HepG2 (cell line): ENCODE data around the gene CCDC136. TPM values are rescaled to one million over a fixed set of nuclear protein-coding genes. Genes with fewer than 3 reads are reported as not detected.

Source experiments
- ATAC-seq: fragments of 200-7000 bp; cut with Tn5 transposase; 3 replicates; pipeline ENCODE4 v1.9.1; 2020; ENCODE audit warnings: mild to moderate bottlenecking, moderate library complexity
- Bru-seq: library from RNA; stranded (reverse); fragments of 400-500 nt; gene quantifications from one replicate; lab custom pipeline; 2021; lab: Mats Ljungman, UMichigan
- BruChase-seq, 2 experiments: library from RNA; stranded (reverse); fragments of 400-500 nt; gene quantifications; one replicate each; lab custom pipeline; 2021; lab: Mats Ljungman, UMichigan
- BruUV-seq: library from RNA; stranded (reverse); fragments of 400-500 nt; replicated peaks from 2 replicates; lab custom pipeline; 2021; lab: Mats Ljungman, UMichigan
- CTCF ChIA-PET: fragments of 300-600 bp; formaldehyde crosslinking; extraction: SDS; loops from one replicate; lab custom pipeline; 2021; ENCODE audit warnings: low total read pairs, inconsistent platforms, low intra/inter-chr PET ratio; lab: Yijun Ruan, JAX
- POLR2A ChIA-PET: fragments of 350-600 bp; sonication (Branson Sonifier 250); formaldehyde crosslinking; loops from one replicate; lab custom pipeline; 2020; ENCODE audit warnings: antibody characterized with exemption, inconsistent platforms; lab: Yijun Ruan, JAX
- DNase-seq: peaks from one replicate; pipeline ENCODE4 v3.0.0-alpha.2; 2015; ENCODE audit warnings: low spot score
- FAIRE-seq: peaks from 3 replicates; lab custom pipeline; 2011; peaks lifted over from hg19 to GRCh38; lab: Jason Lieb, UNC
- H2AFZ ChIP-seq: one replicate; pipeline ENCODE4 v1.6.1; 2011; ENCODE audit warnings: low read length, inconsistent platforms
- H3K27ac ChIP-seq: fragments of 300-600 bp; 3 replicates; pipeline ENCODE4 v1.8.0; 2011; ENCODE audit warnings: mixed run types, mild to moderate bottlenecking, mixed read lengths, low read length, inconsistent platforms; ENCODE audit not compliant: insufficient read depth; ENCODE audit errors: extremely low read length
- H3K27me3 ChIP-seq, 2 experiments: fragments of 200-600 bp in 1 of 2; 2 replicates in 1 of 2; 3 replicates in 1 of 2; pipeline versions ENCODE4 v1.6.0 to v1.8.0; 2011; ENCODE audit warnings: low read length in 2 of 2, mild to moderate bottlenecking in 2 of 2, moderate library complexity in 2 of 2, inconsistent platforms in 1 of 2; ENCODE audit not compliant: insufficient read depth in 2 of 2, control insufficient read depth in 1 of 2
- H3K36me3 ChIP-seq, 2 experiments: fragments of 200-600 bp in 1 of 2; replicated peaks in 1 of 2; 2 replicates in 1 of 2; 3 replicates in 1 of 2; pipeline versions ENCODE4 v1.5.1 to v1.8.0; 2011; ENCODE audit warnings: low read length in 2 of 2, inconsistent platforms in 1 of 2; ENCODE audit not compliant: insufficient read depth in 2 of 2, control insufficient read depth in 1 of 2
- H3K4me1 ChIP-seq: 2 replicates; pipeline ENCODE4 v1.5.1; 2012; ENCODE audit warnings: low read length, inconsistent platforms; ENCODE audit not compliant: insufficient read depth
- H3K4me2 ChIP-seq: 2 replicates; pipeline ENCODE4 v1.6.0; 2011; ENCODE audit warnings: low read depth, low read length, inconsistent platforms
- H3K4me3 ChIP-seq, 3 experiments: fragments of 200-600 bp in 1 of 3; sonication (generic), shearing (Covaris generic) in 1 of 3; replicated peaks in 1 of 3; 2 replicates each; pipeline ENCODE4 v1.5.1; 2011 to 2016; ENCODE audit warnings: low read length in 3 of 3, inconsistent platforms in 2 of 3, low read depth in 2 of 3, mild to moderate bottlenecking in 2 of 3, control low read depth in 1 of 3, mixed read lengths in 1 of 3; ENCODE audit not compliant: insufficient read depth in 1 of 3
- H3K79me2 ChIP-seq: one replicate; pipeline ENCODE4 v1.6.1; 2011; ENCODE audit warnings: low read length, inconsistent platforms; ENCODE audit not compliant: insufficient read depth
- H3K9ac ChIP-seq: 2 replicates; pipeline ENCODE4 v1.6.0; 2011; ENCODE audit warnings: mild to moderate bottlenecking, low read depth, low read length, inconsistent platforms; ENCODE audit not compliant: insufficient read depth
- H3K9me3 ChIP-seq: 2 replicates; pipeline ENCODE4 v1.5.1; 2012; ENCODE audit warnings: mild to moderate bottlenecking, low read length
- H4K20me1 ChIP-seq: 2 replicates; pipeline ENCODE4 v1.6.0; 2011; ENCODE audit warnings: inconsistent platforms, mild to moderate bottlenecking, low read length, moderate library complexity; ENCODE audit not compliant: insufficient read depth
- KLF11 ChIP-seq: IDR thresholded peaks from 2 replicates; pipeline ENCODE4 v1.6.1; 2016; ENCODE audit warnings: missing compliant biosample characterization
- MED1 ChIP-seq: sonication (generic); formaldehyde crosslinking; IDR thresholded peaks from 2 replicates; pipeline ENCODE4 v1.4.0; 2020; ENCODE audit warnings: missing genetic modification reagents
- MYNN ChIP-seq: sonication (generic); formaldehyde crosslinking; IDR thresholded peaks from 2 replicates; pipeline ENCODE4 v1.4.0; 2020; ENCODE audit warnings: mild to moderate bottlenecking, low read depth, missing genetic modification reagents
- NFE2 ChIP-seq: sonication (generic); formaldehyde crosslinking; IDR thresholded peaks from 2 replicates; pipeline ENCODE4 v1.4.0; 2020; ENCODE audit warnings: missing genetic modification reagents
- POLR2AphosphoS5 ChIP-seq: IDR thresholded peaks from 2 replicates; pipeline ENCODE4 v1.6.1; 2012; ENCODE audit warnings: low read depth, low read length
- SIN3A ChIP-seq: IDR thresholded peaks from 2 replicates; pipeline ENCODE4 v1.6.1; 2011; ENCODE audit warnings: low read depth, mild to moderate bottlenecking, control low read depth, low read length, borderline replicate concordance
- SP140L ChIP-seq: sonication (generic); formaldehyde crosslinking; IDR thresholded peaks from 2 replicates; pipeline ENCODE4 v1.4.0; 2020; ENCODE audit warnings: missing genetic modification reagents, borderline replicate concordance
- ZBTB21 ChIP-seq: sonication (generic); formaldehyde crosslinking; IDR thresholded peaks from 2 replicates; pipeline ENCODE4 v1.4.0; 2020; ENCODE audit warnings: missing genetic modification reagents
- ZNF737 ChIP-seq: sonication (generic); formaldehyde crosslinking; IDR thresholded peaks from 2 replicates; pipeline ENCODE4 v1.5.0; 2020; ENCODE audit warnings: missing genetic modification reagents, mild to moderate bottlenecking, borderline replicate concordance
- WGBS: methylation state at CpG from one replicate; pipeline ENCODE4 v1.1.6; 2017; ENCODE audit warnings: low lambda C conversion rate; 5-methylcytosine and 5-hydroxymethylcytosine counted together
- in situ Hi-C: cut with HindIII; loops from 2 replicates; pipeline ENCODE4 v1.10.0; 2017; ENCODE audit warnings: low pct_unique_long_range_greater_than_20kb; ENCODE audit not compliant: extremely low pct_ligation_motif_present
- intact Hi-C: fragments of 100-400 bp; cut with micrococcal nuclease; formaldehyde crosslinking; loops from one replicate; pipeline ENCODE4 v1.10.0; 2022; ENCODE audit not compliant: unreplicated experiment
- long read RNA-seq, 2 experiments: library from RNA in 1 of 2; library from polyadenylated mRNA in 1 of 2; stranded (forward) in 1 of 2; unstranded in 1 of 2; transcript quantifications; one replicate each; pipeline ENCODE4 v2.0.0, GENCODE V29; 2019 to 2022
- polyA minus RNA-seq, 3 experiments: library from RNA; depleted of rRNA, polyadenylated mRNA; stranded (reverse); fragments of >200 nt; gene quantifications; 2 replicates each; pipeline ENCODE4 v1.2.3, GENCODE V29; 2011; ENCODE audit warnings: low replicate concordance in 1 of 3
- polyA plus RNA-seq, 8 experiments: library from polyadenylated mRNA; depleted of rRNA in 3 of 8; stranded (reverse) in 7 of 8; unstranded in 1 of 8; fragments of >200 nt; fragmentation: Illumina TruSeq in 4 of 8; extraction: Trizol in 4 of 8; gene quantifications; 2 replicates each; pipeline versions ENCODE4 v1.2.1 to v1.2.3, GENCODE V29; 2011 to 2016; ENCODE audit warnings: low read depth in 4 of 8, missing spikeins in 1 of 8, mixed read lengths in 1 of 8; ENCODE audit not compliant: insufficient read depth in 1 of 8
- total RNA-seq, 5 experiments: library from RNA; depleted of rRNA; stranded (reverse); fragments of >200 nt; fragmentation: Illumina TruSeq; extraction: Trizol; gene quantifications; 2 replicates each; pipeline ENCODE4 v1.2.3, GENCODE V29; 2016; ENCODE audit warnings: low read depth in 1 of 5
- TF ChIP-seq, protein P1 (sequence below): sonication (generic); formaldehyde crosslinking; IDR thresholded peaks from one replicate; pipeline ENCODE4 v1.5.1; 2020; ENCODE audit warnings: mild to moderate bottlenecking, missing genetic modification reagents; ENCODE audit errors: not compliant biosample characterization

The CCDC136 gene
- total RNA-seq (2016; rRNA removed; fragmentation: Illumina TruSeq; extraction: Trizol) (0.04 TPM in 1 of 2 replicates, not detected in the other), polyA plus RNA-seq (2011; rRNA removed) (0.38 and 0.47 TPM in 2 replicates), polyA minus RNA-seq (2011; rRNA and poly(A)+ RNA removed; ENCODE audit: low replicate concordance) (0.54 and 0.84 TPM in 2 replicates), Bru-seq, nascent RNA (percentile 16 among the genes with signal in this experiment), BruChase-seq, experiment 1, labeled RNA remaining after a 6-hour chase (percentile 16 among the genes with signal in this experiment), BruChase-seq, experiment 2, labeled RNA remaining after a 2-hour chase (percentile 22 among the genes with signal in this experiment)
- total RNA-seq (2016; cell fraction: cytosol; rRNA removed; fragmentation: Illumina TruSeq; extraction: Trizol; ENCODE audit: low read depth) = not detected in 2 replicates
- not detected in 2 replicates for total RNA-seq (2016; cell fraction: insoluble cytoplasmic fraction; rRNA removed; fragmentation: Illumina TruSeq; extraction: Trizol)
- not detected in 2 replicates for total RNA-seq (2016; cell fraction: membrane; rRNA removed; fragmentation: Illumina TruSeq; extraction: Trizol)
- total RNA-seq (2016; cell fraction: nucleus; rRNA removed; fragmentation: Illumina TruSeq; extraction: Trizol) = not detected in 2 replicates
- 0.03 TPM in 1 of 2 replicates, not detected in the other for polyA plus RNA-seq (2011; cell fraction: cytosol; rRNA removed)
- polyA plus RNA-seq (2011; cell fraction: nucleus; rRNA removed) = 0.21 and 0.35 TPM in 2 replicates
- polyA plus RNA-seq (2012) = 0.16 and 0.23 TPM in 2 replicates
- polyA plus RNA-seq (2016; cell fraction: cytosol; fragmentation: Illumina TruSeq; extraction: Trizol; ENCODE audit: low read depth) = not detected in 2 replicates
- not detected in 2 replicates for polyA plus RNA-seq (2016; cell fraction: insoluble cytoplasmic fraction; fragmentation: Illumina TruSeq; extraction: Trizol; ENCODE audit: low read depth)
- not detected in 2 replicates for polyA plus RNA-seq (2016; cell fraction: membrane; fragmentation: Illumina TruSeq; extraction: Trizol; ENCODE audit: low read depth)
- not detected in 2 replicates for polyA plus RNA-seq (2016; cell fraction: nucleus; fragmentation: Illumina TruSeq; extraction: Trizol; ENCODE audit: insufficient read depth, low read depth)
- polyA minus RNA-seq (2011; cell fraction: cytosol; rRNA and poly(A)+ RNA removed) = not detected in 2 replicates
- polyA minus RNA-seq (2011; cell fraction: nucleus; rRNA and poly(A)+ RNA removed) = 1.2 TPM in 1 of 2 replicates, not detected in the other
- long read RNA-seq, experiment 1 = 0 reads
- long read RNA-seq, experiment 2, partial matches to known transcripts = 0 of 1 reads
- long read RNA-seq, experiment 2, other reads (novel, unspliced or antisense) = 1 of 1 reads

- no peak for FAIRE-seq
- CTCF ChIA-PET = no interaction called here
- Histone ChIP-seq H3K4me1 (peaks cover 17% of the 10 kb centered on the region), H4K20me1 (no peaks in the 10 kb centered on the region), H3K27me3 (peaks cover 7 to 32% of the 10 kb centered on the region in 2 experiments; a peak in 4 of 5 replicates), H2AFZ (no peak within 1 kb of the TSS), H3K36me3 (no peaks in the 10 kb centered on the region), H3K9ac (0 out of 2 replicates have a peak within 1 kb of the TSS, but pooled peaks have one; percentile 22), H3K79me2 (no peaks in the 10 kb centered on the region), H3K4me3 (peak within 1 kb of the TSS; percentile 59 to 79 (median 65)), H3K4me2 (peak within 1 kb of the TSS; percentile 94), H3K9me3 (no peaks in the 10 kb centered on the region), H3K27ac (no peak within 1 kb of the TSS)
- POLR2A ChIA-PET = interaction anchor here (1.1 kb wide), 1 partner anchor 53 kb away, joined by 3 read pairs; the partner anchor contains the start of gene CALU
- ATAC-seq = peak; percentile 82
- no peak for DNase-seq
- BruUV-seq = no TSS peak
- in situ Hi-C loops = loop anchor here (5.0 kb wide), 1 partner anchor 91 kb away; no protein-coding TSS in a partner anchor
- intact Hi-C loops = no loop called here
- 2% methylated on average over 21 of the region's 80 CpGs for WGBS
- TF ChIP-seq POLR2AphosphoS5 (no peak), ZNF737 (no peak), MED1 (CRISPR knock-in tag) (no peak), SIN3A (no peak), MYNN (CRISPR knock-in tag) (no peak), ZBTB21 (CRISPR knock-in tag) (no peak), SP140L (no peak), NFE2 (CRISPR knock-in tag) (no peak), KLF11 (CRISPR knock-in tag) (no peak)
- TF ChIP-seq, protein P1, sequence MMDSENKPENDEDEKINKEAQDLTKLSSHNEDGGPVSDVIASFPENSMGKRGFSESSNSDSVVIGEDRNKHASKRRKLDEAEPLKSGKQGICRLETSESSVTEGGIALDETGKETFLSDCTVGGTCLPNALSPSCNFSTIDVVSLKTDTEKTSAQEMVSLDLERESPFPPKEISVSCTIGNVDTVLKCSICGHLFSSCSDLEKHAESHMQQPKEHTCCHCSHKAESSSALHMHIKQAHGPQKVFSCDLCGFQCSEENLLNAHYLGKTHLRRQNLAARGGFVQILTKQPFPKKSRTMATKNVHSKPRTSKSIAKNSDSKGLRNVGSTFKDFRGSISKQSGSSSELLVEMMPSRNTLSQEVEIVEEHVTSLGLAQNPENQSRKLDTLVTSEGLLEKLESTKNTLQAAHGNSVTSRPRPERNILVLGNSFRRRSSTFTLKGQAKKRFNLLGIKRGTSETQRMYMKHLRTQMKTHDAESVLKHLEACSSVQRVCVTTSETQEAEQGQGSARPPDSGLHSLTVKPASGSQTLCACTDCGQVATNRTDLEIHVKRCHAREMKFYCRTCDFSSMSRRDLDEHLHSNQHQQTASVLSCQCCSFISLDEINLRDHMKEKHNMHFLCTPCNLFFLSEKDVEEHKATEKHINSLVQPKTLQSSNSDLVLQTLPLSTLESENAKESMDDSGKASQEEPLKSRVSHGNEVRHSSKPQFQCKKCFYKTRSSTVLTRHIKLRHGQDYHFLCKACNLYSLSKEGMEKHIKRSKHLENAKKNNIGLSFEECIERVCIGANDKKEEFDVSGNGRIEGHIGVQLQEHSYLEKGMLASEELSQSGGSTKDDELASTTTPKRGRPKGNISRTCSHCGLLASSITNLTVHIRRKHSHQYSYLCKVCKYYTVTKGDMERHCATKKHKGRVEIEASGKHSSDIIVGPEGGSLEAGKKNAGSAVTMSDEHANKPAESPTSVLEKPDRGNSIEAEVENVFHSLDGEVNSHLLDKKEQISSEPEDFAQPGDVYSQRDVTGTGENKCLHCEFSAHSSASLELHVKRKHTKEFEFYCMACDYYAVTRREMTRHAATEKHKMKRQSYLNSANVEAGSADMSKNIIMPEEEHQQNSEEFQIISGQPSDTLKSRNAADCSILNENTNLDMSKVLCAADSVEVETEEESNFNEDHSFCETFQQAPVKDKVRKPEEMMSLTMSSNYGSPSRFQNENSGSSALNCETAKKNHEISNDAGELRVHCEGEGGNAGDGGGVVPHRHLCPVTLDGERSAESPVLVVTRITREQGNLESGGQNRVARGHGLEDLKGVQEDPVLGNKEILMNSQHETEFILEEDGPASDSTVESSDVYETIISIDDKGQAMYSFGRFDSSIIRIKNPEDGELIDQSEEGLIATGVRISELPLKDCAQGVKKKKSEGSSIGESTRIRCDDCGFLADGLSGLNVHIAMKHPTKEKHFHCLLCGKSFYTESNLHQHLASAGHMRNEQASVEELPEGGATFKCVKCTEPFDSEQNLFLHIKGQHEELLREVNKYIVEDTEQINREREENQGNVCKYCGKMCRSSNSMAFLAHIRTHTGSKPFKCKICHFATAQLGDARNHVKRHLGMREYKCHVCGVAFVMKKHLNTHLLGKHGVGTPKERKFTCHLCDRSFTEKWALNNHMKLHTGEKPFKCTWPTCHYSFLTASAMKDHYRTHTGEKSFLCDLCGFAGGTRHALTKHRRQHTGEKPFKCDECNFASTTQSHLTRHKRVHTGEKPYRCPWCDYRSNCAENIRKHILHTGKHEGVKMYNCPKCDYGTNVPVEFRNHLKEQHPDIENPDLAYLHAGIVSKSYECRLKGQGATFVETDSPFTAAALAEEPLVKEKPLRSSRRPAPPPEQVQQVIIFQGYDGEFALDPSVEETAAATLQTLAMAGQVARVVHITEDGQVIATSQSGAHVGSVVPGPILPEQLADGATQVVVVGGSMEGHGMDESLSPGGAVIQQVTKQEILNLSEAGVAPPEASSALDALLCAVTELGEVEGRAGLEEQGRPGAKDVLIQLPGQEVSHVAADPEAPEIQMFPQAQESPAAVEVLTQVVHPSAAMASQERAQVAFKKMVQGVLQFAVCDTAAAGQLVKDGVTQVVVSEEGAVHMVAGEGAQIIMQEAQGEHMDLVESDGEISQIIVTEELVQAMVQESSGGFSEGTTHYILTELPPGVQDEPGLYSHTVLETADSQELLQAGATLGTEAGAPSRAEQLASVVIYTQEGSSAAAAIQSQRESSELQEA (CRISPR knock-in tag) = no peak
Observed at GRCh38 chr7:128791121-128791971, at the start of gene CCDC136. CCDC136 (plus strand) TSS chr7:128791968; CDS start chr7:128792412, 444 bp downstream.
